ENCODE measurements around the gene PABPC1L. TPM values are rescaled to one million over a fixed set of nuclear protein-coding genes. Genes with fewer than 3 reads are reported as not detected.

Gene PABPC1L
- total RNA-seq, 1 donor from 2014 or later: 46.4 TPM

- TF ChIP-seq, protein P1, sequence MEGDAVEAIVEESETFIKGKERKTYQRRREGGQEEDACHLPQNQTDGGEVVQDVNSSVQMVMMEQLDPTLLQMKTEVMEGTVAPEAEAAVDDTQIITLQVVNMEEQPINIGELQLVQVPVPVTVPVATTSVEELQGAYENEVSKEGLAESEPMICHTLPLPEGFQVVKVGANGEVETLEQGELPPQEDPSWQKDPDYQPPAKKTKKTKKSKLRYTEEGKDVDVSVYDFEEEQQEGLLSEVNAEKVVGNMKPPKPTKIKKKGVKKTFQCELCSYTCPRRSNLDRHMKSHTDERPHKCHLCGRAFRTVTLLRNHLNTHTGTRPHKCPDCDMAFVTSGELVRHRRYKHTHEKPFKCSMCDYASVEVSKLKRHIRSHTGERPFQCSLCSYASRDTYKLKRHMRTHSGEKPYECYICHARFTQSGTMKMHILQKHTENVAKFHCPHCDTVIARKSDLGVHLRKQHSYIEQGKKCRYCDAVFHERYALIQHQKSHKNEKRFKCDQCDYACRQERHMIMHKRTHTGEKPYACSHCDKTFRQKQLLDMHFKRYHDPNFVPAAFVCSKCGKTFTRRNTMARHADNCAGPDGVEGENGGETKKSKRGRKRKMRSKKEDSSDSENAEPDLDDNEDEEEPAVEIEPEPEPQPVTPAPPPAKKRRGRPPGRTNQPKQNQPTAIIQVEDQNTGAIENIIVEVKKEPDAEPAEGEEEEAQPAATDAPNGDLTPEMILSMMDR (IDR thresholded peaks at IDR 0.05): peak; percentile 52
- ATAC-seq (peak; percentile 98), DNase-seq (peak; percentile 97)
- Histone ChIP-seq H3K27me3 (no peaks in the 10 kb centered on the region), H3K36me3 (no peaks in the 10 kb centered on the region), H3K4me3 (peak within 1 kb of the TSS; percentile 94), H3K4me1 (peaks cover 30% of the 10 kb centered on the region), H3K27ac (peak within 1 kb of the TSS; percentile 94), H3K9me3 (no peaks in the 10 kb centered on the region)
- intact Hi-C loops (cut with DNase I): no loop called here
Measured at GRCh38 chr20:44966030-44966961, 56.4 kb downstream of the PABPC1L start, which contains the start of gene STK4. TSS of gene STK4 (plus strand) at chr20:44966512. CDS start at chr20:44966569, 57 bp downstream.

DNA sequence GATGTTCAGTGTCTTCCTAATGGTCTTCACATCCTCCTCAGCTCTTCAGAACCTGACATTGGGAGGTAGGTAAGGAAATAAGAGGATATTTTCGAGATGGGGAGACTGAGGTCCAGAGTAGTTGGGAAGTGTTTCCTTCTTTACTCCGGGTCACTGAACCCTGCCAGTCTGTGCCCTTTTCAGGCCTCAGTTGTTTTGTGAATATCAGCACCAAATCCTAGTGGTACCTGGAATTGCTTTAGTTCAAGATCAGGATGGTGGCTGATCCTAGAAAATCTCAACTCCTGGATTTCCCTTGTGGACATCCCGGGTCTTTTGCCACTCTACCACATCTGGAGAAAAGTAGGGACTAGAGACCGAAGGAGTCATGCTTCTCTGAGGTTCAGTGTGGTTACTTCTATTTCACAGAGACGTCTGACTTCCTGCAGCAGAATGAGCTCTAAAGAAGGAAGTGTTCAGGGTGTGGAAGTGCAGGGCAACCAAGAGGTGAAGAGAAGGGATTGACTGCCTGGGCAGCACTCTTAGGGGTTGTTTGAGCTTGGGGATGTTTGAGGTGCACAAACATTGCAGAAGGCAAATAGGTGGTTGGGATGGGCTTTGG is 57.4 kb downstream of the PABPC1L start:
- DNase-seq (no peak), ATAC-seq (peak; percentile 59)
- TF ChIP-seq, protein P1 (IDR thresholded peaks at IDR 0.05): no peak
- Histone ChIP-seq H3K4me1 (peaks cover 35% of the 10 kb centered on the region), H3K27me3 (no peaks in the 10 kb centered on the region), H3K4me3 (peak overlapping the region; percentile 94), H3K27ac (peak overlapping the region; percentile 94), H3K36me3 (peaks cover 6% of the 10 kb centered on the region), H3K9me3 (no peaks in the 10 kb centered on the region)
- intact Hi-C loops (cut with DNase I): no loop called here

GRCh38 chr20:44969300-44969894 is 59.5 kb downstream of the PABPC1L start:
- Histone ChIP-seq H3K27me3 (no peaks in the 10 kb centered on the region), H3K4me1 (peaks cover 35% of the 10 kb centered on the region), H3K36me3 (peaks cover 27% of the 10 kb centered on the region), H3K27ac (peak overlapping the region; percentile 25), H3K4me3 (peak overlapping the region; percentile 94), H3K9me3 (no peaks in the 10 kb centered on the region)
- TF ChIP-seq, protein P1 (IDR thresholded peaks at IDR 0.05): no peak
- intact Hi-C loops (cut with DNase I): no loop called here
- DNase-seq (no peak), ATAC-seq (no peak)

DNA sequence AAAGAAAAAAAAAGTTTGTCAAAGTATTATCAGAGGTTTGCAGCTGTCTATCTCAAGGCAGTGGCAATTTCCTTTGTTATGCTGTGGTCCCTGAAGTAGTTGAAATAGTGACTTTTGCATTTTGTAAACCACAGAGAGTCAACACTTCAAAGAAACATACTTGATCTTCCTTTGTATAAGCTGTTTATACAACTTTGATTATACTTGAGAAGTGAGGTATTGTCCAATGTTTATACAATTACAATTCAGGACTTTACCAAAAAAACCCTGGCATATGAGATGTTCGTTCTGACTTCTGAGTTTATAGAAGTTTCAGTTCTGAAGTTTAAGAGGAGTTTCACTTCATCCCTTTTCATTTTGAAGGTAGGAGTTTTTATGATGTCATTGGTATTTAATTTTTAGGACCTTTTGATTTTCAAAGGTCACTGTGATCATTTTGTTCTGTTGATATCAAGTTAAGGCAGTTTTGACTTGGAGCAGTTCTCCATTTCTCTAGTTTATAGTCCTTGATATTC is 60.4 kb downstream of the PABPC1L start:
- TF ChIP-seq, protein P1 (IDR thresholded peaks at IDR 0.05): no peak
- intact Hi-C loops (cut with DNase I): no loop called here
- peaks cover 36% of the 10 kb centered on the region for H3K36me3 ChIP-seq
- no peaks in the 10 kb centered on the region for H3K27me3 ChIP-seq
- DNase-seq (no peak), ATAC-seq (no peak)
- H3K9me3 ChIP-seq: no peaks in the 10 kb centered on the region
- peaks cover 35% of the 10 kb centered on the region for H3K4me1 ChIP-seq
- peak overlapping the region; percentile 94 for H3K4me3 ChIP-seq
- H3K27ac ChIP-seq: peak overlapping the region; percentile 25

DNA sequence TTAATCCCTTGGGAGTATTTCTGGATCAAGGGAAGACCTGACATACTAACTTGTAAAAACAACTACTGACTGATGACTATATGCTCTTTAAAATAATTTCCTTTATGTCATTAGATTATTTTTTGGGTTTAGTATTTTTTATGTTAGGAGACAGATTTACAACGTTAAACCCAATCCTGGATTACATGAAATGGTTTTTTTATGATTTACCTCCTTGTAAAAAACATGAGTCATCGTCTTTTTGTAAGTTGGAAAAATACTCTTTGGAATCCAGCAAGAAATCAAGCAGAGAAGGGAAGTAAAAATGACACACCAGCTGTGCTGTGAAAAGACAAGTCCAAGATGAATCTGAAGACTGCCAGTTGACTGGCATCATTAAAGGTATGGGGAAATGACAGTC is 63.2 kb downstream of the PABPC1L start:
- intact Hi-C loops (cut with DNase I): no loop called here
- Histone ChIP-seq H3K4me3 (no peak overlapping the region), H3K36me3 (peaks cover 48% of the 10 kb centered on the region), H3K27me3 (no peaks in the 10 kb centered on the region), H3K9me3 (no peaks in the 10 kb centered on the region), H3K4me1 (peaks cover 21% of the 10 kb centered on the region), H3K27ac (no peak overlapping the region)
- ATAC-seq (no peak), DNase-seq (no peak)
- TF ChIP-seq, protein P1 (IDR thresholded peaks at IDR 0.05): no peak
